ENCODE measurements around the gene TRIM56. TPM values are rescaled to one million over a fixed set of nuclear protein-coding genes. Genes with fewer than 3 reads are reported as not detected.

Gene TRIM56
- total and polyA plus RNA-seq, 2 of the 13 experiments (the other 11 are each of a cell fraction or from before 2014, with no cell fraction given), result 3.2 to 7.1 TPM

- TF ChIP-seq, protein P1, sequence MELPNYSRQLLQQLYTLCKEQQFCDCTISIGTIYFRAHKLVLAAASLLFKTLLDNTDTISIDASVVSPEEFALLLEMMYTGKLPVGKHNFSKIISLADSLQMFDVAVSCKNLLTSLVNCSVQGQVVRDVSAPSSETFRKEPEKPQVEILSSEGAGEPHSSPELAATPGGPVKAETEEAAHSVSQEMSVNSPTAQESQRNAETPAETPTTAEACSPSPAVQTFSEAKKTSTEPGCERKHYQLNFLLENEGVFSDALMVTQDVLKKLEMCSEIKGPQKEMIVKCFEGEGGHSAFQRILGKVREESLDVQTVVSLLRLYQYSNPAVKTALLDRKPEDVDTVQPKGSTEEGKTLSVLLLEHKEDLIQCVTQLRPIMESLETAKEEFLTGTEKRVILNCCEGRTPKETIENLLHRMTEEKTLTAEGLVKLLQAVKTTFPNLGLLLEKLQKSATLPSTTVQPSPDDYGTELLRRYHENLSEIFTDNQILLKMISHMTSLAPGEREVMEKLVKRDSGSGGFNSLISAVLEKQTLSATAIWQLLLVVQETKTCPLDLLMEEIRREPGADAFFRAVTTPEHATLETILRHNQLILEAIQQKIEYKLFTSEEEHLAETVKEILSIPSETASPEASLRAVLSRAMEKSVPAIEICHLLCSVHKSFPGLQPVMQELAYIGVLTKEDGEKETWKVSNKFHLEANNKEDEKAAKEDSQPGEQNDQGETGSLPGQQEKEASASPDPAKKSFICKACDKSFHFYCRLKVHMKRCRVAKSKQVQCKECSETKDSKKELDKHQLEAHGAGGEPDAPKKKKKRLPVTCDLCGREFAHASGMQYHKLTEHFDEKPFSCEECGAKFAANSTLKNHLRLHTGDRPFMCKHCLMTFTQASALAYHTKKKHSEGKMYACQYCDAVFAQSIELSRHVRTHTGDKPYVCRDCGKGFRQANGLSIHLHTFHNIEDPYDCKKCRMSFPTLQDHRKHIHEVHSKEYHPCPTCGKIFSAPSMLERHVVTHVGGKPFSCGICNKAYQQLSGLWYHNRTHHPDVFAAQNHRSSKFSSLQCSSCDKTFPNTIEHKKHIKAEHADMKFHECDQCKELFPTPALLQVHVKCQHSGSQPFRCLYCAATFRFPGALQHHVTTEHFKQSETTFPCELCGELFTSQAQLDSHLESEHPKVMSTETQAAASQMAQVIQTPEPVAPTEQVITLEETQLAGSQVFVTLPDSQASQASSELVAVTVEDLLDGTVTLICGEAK (IDR thresholded peaks at IDR 0.05), result no peak
- TF ChIP-seq, protein P1 (CRISPR knock-in tag; IDR thresholded peaks at IDR 0.05), result no peak
- 0 out of 2 replicates have a peak, but pooled peaks have one; percentile 20 for TF ChIP-seq KAT8 (CRISPR knock-in tag; IDR thresholded peaks at IDR 0.05)
- TF ChIP-seq, protein P2, sequence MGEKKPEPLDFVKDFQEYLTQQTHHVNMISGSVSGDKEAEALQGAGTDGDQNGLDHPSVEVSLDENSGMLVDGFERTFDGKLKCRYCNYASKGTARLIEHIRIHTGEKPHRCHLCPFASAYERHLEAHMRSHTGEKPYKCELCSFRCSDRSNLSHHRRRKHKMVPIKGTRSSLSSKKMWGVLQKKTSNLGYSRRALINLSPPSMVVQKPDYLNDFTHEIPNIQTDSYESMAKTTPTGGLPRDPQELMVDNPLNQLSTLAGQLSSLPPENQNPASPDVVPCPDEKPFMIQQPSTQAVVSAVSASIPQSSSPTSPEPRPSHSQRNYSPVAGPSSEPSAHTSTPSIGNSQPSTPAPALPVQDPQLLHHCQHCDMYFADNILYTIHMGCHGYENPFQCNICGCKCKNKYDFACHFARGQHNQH (CRISPR knock-in tag; IDR thresholded peaks at IDR 0.05), result peak; percentile 66
- TF ChIP-seq ZNF7 (CRISPR knock-in tag; IDR thresholded peaks at IDR 0.05), result no peak
- 0 out of 2 replicates have a peak, but pooled peaks have one; percentile 22 for TF ChIP-seq PPARG (CRISPR knock-in tag; conservative IDR thresholded peaks at IDR 0.05)
- TF ChIP-seq ZNF337 (CRISPR knock-in tag; IDR thresholded peaks at IDR 0.05; ENCODE audit: borderline replicate concordance, low read depth), result no peak
- TF ChIP-seq, protein P3, sequence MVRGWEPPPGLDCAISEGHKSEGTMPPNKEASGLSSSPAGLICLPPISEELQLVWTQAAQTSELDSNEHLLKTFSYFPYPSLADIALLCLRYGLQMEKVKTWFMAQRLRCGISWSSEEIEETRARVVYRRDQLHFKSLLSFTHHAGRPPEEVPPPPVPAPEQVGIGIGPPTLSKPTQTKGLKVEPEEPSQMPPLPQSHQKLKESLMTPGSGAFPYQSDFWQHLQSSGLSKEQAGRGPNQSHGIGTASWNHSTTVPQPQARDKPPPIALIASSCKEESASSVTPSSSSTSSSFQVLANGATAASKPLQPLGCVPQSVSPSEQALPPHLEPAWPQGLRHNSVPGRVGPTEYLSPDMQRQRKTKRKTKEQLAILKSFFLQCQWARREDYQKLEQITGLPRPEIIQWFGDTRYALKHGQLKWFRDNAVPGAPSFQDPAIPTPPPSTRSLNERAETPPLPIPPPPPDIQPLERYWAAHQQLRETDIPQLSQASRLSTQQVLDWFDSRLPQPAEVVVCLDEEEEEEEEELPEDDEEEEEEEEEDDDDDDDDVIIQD (CRISPR knock-in tag; IDR thresholded peaks at IDR 0.05; ENCODE audit: low read depth), result no peak
- TF ChIP-seq, protein P4, sequence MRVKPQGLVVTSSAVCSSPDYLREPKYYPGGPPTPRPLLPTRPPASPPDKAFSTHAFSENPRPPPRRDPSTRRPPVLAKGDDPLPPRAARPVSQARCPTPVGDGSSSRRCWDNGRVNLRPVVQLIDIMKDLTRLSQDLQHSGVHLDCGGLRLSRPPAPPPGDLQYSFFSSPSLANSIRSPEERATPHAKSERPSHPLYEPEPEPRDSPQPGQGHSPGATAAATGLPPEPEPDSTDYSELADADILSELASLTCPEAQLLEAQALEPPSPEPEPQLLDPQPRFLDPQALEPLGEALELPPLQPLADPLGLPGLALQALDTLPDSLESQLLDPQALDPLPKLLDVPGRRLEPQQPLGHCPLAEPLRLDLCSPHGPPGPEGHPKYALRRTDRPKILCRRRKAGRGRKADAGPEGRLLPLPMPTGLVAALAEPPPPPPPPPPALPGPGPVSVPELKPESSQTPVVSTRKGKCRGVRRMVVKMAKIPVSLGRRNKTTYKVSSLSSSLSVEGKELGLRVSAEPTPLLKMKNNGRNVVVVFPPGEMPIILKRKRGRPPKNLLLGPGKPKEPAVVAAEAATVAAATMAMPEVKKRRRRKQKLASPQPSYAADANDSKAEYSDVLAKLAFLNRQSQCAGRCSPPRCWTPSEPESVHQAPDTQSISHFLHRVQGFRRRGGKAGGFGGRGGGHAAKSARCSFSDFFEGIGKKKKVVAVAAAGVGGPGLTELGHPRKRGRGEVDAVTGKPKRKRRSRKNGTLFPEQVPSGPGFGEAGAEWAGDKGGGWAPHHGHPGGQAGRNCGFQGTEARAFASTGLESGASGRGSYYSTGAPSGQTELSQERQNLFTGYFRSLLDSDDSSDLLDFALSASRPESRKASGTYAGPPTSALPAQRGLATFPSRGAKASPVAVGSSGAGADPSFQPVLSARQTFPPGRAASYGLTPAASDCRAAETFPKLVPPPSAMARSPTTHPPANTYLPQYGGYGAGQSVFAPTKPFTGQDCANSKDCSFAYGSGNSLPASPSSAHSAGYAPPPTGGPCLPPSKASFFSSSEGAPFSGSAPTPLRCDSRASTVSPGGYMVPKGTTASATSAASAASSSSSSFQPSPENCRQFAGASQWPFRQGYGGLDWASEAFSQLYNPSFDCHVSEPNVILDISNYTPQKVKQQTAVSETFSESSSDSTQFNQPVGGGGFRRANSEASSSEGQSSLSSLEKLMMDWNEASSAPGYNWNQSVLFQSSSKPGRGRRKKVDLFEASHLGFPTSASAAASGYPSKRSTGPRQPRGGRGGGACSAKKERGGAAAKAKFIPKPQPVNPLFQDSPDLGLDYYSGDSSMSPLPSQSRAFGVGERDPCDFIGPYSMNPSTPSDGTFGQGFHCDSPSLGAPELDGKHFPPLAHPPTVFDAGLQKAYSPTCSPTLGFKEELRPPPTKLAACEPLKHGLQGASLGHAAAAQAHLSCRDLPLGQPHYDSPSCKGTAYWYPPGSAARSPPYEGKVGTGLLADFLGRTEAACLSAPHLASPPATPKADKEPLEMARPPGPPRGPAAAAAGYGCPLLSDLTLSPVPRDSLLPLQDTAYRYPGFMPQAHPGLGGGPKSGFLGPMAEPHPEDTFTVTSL (CRISPR knock-in tag; IDR thresholded peaks at IDR 0.05; ENCODE audit: borderline replicate concordance), result peak; percentile 27; the same call in 1 of the 2 replicates
- no peak for TF ChIP-seq CREM (IDR thresholded peaks at IDR 0.05)
- TF ChIP-seq CREM (CRISPR knock-in tag; IDR thresholded peaks at IDR 0.05), result no peak
These were observed 37.8 kb downstream of the TRIM56 start (continued) for GRCh38 chr7:101122933-101123702.
